Left cardiac atrium (tissue), 4 donors: Measurements from ENCODE around the gene DOCK2. TPM values are rescaled to one million over a fixed set of nuclear protein-coding genes. Genes with fewer than 3 reads are reported as not detected.

Experiments
- ATAC-seq, 2 donors: fragments of 200-7000 bp; cut with Tn5 transposase; one replicate each; pipeline ENCODE4 v1.9.1; 2020; ENCODE audit warnings: mild to moderate bottlenecking in 2 of 2, moderate library complexity in 2 of 2
- DNase-seq: peaks from one replicate; pipeline ENCODE4 v3.0.0-alpha.2; 2020
- intact Hi-C, 2 donors: fragments of 100-400 bp; cut with DNase I; formaldehyde crosslinking; loops; one replicate each; pipeline versions ENCODE4 v1.14.1 to v1.15.1; 2022 to 2023
- total RNA-seq, 2 donors: library from RNA; stranded (reverse); fragmentation: NEBNext Ultra II Directional; extraction: Animal tissue kit (Norgen Biotek cat#: 25700); gene quantifications; one replicate each; pipeline ENCODE4 v1.2.1, GENCODE V29; 2021
- donor health status: DM: no; HTN: yes; CAD: no.
- donor health status: DM: no; HTN: yes; CAD: no; lungs with severe emphysema.
- donor health status: DM: yes; HTN: yes; CAD: no.
- donor health status: Dilated cardiomyopathy.

The DOCK2 gene
- total RNA-seq, 2 donors from 2014 or later: 12.1 to 17.2 TPM

DNA sequence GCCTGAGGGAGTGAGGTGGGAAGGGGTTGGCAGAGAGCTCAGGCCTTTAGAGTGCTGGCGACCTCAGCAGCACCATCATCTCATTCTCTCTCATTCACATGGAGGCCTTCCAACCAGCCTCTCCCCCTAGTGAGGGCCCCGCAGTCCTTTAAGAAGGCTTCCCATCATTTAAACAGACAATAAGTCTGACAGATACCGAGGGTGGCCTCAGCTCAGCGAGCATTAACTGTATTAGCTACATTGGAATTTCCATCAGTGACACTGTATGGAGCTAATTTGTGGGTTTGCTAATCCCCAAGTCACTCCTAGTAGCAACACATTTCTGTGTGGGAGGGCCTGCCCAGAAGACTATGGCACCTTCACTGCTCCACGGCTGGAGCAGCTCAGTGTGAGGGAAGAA is 267.4 kb downstream of the DOCK2 start:
- intact Hi-C loops: no loop called here
- DNase-seq (no peak), ATAC-seq (no peak)

DNA sequence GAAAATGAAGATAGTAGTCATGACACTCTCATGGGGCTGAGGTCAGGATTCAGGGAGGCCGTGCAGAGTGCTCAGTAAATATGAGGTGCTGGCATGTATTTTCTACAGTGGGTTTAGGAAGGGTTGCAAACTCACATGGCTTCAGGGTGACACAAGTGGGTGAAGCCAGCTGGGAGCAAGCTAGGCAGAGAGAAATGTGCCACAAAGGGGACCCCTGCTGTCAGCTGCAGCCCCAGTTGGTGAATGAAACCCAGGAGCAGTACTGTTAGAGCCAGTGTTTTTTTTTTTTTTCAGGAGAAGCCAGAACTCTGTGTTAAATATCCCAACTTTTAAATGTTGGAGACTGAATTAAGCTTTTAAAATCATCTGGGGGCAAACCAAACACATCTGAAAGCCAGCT is 267.9 kb downstream of the DOCK2 start:
- DNase-seq (no peak), ATAC-seq (no peak)
- intact Hi-C loops: no loop called here

DNA sequence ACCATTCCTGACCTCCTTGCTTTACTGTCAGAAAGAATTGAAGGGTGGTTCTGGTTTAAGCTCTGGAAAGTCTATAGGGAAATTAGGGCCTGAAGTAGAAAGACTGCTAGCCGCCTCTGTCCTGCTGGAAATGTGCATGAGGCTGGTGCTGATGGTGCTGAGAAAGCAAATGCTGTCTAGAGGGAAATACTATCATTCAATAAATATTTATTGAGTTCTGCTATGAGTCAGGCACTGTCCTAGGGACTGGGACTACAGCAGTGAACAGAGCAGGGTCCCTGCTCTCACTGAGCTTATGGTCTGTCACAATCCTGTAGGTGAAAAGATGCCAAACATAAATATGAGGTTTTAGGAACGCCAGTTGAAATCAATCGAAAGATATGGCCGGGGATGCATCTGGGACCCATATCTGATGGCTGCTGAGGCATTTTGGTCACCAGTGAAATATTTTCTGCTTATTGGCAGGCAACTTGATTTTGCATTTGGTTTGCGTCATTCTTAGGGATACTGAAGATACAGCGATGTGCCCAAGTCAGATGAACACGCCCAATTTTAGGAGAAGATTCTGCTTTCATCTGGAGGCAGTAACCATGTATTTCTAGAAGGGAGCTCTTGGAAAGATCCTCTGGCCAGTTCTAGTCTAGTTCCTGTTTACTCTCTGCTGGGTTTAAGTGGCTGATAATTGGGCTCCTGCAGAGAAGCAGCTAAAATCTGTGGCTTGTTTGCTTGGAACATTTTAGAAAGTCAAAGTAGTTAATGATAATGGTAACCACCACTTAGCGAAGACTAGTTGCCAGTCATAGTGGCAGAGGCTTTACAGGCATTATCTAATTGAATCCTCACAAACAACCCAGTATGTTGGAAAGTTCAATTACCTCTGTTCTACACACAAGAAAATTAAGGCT is 269.9 kb downstream of the DOCK2 start:
- DNase-seq (no peak), ATAC-seq (no peak)
- intact Hi-C loops: no loop called here

DNA sequence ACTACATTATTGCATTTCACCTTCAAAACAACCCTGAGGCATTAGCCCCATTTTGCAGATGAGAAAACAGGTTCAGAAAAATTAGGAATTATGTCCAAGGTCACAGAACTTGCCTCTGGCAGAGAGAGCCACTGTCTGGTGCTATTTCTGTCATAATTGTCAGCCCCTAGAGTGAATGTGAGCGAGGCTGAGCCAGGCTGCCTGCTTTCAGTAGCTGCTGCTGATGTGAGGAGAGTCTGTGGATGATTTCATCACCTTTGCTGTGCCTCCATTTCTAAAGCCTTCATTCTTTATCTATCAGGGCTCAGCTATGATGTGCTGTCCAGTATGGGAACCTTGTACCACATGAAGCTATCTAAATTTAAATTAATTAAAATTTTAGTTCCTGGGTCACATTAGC is 271.8 kb downstream of the DOCK2 start:
- DNase-seq (no peak), ATAC-seq (no peak)
- intact Hi-C loops: no loop called here

DNA sequence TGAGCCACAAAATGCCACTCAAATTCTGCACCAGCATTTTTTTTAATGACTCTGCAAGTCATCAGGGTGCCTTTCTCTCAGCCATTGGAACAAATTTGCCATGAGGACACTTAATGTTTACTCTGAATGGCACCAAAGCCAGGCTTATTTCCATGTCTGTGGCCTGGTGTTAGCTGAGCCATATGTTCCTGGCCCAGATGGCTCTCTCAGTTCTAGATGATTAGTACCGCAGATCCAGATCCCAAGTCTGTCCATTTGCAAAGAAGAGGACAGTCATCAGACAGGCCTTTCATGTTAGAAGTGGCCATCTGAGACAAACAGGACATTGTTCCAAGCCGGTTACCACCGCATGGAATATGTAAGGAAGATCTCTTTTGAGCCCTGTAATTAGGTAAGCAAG is 272.9 kb downstream of the DOCK2 start:
- ATAC-seq: no peak
- no peak for DNase-seq
- intact Hi-C loops: no loop called here

DNA sequence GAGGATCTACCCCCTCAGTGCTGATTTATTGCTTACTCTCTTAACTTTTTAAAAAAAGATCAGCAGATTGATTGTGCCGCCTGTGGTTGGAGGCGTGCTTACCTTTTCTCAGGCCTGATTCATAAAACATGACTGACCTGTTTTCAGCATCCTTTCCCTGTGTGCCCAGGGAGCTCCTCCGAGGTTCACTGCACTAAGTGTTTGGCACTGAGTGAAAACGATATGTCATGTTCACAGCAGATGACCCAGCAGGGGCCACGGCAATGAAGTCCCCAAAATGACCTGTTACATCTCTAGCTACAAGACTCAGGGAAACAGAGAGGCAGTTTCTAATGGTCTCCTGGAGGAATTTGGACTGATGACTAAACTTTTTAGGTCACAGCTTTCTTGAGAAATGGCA is 273.3 kb downstream of the DOCK2 start:
- no peak for DNase-seq
- no peak for ATAC-seq
- intact Hi-C loops: no loop called here

DNA sequence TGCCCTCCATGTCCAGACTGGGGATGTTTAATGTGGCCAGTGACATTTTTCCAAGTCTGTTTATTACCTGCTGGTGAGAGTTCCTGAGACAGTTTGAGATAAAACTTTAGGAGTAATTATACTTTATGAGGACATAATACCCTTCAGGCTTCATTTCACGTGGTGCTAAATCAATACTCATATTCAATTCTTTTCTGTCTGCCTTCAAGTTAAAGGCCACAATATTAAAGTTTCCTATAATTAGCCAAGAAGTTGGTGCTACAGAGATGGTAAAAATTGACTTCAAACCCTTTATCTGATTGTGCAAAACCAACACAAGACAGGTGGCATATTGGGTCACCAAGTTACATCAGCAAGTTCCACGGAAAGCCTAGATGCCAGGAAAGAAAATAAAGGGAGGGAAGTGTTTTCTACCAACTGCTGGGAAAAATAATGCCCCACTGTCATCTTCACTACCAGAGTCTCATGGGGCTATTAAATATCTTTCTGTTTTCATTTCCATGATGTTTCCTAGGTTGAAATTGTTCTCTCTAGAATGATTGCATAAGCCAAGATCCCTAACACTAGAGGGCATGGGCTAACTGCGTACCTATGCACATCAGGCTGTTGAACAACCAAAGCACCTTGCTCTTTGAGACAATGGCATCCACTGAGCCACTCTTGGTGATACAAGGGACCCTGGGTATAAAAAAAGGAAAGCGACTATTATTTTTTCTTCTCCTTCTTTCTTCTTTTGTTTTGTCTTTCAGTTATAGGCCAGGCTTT is 274.6 kb downstream of the DOCK2 start:
- intact Hi-C loops: no loop called here
- ATAC-seq (no peak), DNase-seq (no peak)

DNA sequence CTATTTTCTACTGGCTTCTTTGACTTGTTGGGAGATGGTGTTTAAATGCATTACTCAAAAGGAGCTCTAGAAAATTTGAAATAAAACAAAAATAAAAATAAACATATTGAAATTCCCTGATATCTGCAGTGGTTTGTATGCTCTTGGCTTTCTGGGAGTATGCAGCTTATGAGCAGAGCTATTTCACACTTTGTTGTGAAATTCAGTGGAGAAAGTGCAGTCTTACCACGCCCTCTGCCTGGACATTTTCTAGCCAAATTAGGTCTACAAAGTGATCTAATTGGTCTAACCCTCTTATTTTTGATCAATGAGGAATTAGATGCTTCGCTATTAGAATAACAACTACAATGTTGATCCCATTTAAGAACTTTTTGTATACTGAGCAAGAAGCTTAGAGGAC is 276.4 kb downstream of the DOCK2 start:
- intact Hi-C loops: no loop called here
- ATAC-seq (peak in 1 of 2 donors; percentile 56), DNase-seq (no peak)

DNA sequence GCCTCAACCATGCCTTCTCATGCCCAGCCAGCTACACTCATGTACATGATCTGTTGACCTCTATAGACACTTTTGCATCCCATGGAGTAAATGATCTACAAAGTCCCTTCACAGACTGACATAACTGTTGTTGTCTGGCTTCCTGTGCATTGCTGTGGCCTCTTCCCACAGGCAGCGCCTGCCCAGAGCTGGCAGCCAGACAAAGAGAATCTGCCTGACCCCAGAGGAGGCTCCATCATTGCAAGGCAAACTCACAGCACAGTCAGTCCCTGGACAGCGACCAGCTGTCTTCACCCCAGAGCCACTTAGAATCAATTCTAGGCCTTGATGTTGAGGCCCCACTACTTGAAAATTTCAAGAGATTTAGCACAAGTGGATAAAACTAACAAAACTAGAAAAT is 277.7 kb downstream of the DOCK2 start:
- intact Hi-C loops: no loop called here
- DNase-seq (peak; percentile 31), ATAC-seq (peak; percentile 60 to 71)

DNA sequence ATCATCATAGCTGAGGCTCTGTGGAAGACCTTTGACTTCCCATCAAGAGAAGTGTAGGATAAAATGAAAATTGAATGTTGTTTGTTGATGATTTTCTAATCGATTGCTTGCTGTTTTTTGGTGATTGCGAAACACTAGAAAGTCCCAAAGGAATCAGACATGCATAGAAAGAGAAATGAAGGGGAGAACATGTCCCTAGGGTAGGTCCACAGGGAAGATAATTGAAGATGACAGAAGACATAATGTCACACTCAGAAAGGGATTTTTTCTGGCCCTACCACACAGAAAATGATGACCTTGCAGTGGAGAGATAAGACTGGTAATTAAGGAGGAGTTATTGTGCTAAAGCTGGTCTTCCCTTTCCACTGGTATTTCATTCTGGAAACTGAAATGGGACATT is 280.4 kb downstream of the DOCK2 start:
- intact Hi-C loops: no loop called here
- DNase-seq (no peak), ATAC-seq (no peak)

DNA sequence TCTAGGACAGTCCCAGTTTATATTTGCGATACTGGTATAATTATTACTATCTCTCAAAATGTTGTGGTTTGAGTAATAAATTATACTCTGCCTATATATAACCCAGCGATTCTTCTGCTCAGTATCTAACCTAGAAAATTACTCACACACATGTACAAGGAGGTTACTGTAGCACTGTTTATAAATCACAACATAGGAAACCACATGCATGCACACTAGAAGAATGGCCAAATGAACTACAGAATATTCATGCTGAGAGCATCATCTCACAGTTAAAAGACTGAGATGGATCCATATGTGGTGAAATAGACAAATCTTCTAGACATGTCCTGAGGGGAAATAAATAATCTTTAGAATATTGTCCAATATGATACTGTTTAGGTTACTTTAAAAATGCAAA is 281.2 kb downstream of the DOCK2 start:
- intact Hi-C loops: no loop called here
- no peak for ATAC-seq
- DNase-seq: no peak

DNA sequence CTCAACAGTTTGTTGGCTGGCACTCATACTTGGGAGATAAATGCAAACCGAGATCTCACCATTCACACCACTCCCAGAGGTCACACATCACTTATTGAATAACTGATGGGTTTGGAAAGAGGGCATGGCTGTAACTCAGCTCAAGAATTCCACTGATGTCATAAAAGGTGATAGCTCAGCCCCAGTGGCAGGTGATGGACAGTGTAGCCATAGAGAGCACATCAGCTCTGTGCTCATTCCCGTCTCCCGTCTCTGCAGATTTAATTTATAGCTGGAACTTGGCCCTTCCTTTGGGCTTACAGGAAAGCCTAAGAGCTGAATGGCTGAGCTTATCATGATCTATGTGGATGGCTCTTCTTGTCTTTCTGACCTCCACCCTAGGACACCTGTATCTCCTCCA is 283.4 kb downstream of the DOCK2 start:
- intact Hi-C loops: no loop called here
- ATAC-seq: peak in 1 of 2 donors; percentile 85
- no peak for DNase-seq

DNA sequence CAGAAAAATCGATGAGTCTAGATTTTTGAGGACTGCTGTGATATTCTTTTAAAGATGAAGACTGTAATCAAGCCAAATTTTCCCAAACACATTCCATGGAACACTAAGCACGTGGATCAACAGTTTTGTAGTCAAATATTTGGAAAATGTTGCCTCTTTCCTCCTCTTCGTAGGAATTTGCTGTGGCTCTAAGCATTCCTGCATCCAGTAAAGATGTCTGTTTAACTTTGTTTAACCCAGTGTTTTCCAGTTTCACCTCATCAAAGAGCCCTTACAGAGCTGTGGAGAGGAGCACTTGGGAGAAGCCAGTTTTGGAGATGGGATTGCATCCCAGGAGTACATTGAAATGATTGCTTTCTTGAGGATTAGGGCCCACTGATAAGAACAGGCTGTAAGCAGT is 284.3 kb downstream of the DOCK2 start:
- ATAC-seq: no peak
- intact Hi-C loops: no loop called here
- DNase-seq: no peak

DNA sequence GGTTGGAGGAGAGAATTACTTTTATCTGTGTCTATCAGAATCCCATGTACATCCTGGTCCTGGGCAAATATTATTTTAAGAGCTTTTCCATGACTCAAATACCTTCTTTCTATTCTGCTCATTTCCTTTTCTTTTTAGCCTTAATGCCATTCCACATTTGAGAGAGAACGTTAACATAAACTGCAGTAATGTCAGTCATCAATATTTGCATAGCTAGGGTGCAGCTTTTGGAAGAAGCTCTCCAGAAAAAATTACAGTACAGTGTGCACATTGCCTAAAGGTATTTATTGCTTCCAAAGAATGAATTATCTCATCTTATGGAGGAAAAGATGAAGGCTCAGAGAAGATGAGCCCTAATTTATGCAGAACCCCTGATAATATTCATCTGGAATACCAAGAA is 284.9 kb downstream of the DOCK2 start:
- intact Hi-C loops: no loop called here
- no peak for DNase-seq
- no peak for ATAC-seq

DNA sequence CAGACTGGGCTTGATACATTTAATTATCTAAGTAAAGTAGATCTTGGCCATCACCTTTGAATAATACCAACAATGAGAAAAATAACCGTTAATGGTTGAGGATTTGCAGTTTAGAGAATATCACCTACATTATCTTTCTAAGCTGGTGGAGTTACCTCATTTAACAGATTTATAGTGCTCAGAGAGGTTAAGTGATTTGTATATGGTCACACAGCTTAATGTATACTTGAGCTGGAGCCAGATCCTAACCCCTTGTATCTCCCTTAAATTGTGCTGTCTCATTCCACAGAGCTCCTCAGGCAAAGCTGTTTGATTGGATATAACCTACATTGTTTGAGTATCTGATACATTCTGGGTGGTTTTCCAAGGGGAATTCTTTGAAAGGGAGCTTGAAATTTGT is 285.4 kb downstream of the DOCK2 start:
- ATAC-seq: no peak
- intact Hi-C loops: no loop called here
- no peak for DNase-seq

DNA sequence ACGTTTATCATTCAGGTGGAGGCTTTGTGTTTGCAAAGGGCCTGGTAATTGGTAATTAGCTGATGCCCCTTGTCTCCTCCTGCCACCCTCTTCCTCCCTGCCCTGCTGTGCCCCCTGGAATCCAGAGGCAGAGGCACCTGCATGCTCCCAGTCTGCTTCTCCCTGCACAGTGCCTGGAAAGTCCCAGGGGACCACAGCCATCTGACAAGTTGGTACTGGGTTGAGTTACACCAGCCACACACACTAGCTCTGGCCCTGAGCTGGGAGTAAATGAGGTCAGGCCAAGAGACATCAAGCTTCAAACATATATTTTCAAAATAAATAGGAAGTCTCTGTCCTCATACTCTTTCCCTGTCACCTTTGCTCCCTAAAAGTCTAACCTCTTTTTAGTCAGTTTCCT is 286.9 kb downstream of the DOCK2 start:
- intact Hi-C loops: no loop called here
- peak in 1 of 2 donors; percentile 47 for ATAC-seq
- no peak for DNase-seq

DNA sequence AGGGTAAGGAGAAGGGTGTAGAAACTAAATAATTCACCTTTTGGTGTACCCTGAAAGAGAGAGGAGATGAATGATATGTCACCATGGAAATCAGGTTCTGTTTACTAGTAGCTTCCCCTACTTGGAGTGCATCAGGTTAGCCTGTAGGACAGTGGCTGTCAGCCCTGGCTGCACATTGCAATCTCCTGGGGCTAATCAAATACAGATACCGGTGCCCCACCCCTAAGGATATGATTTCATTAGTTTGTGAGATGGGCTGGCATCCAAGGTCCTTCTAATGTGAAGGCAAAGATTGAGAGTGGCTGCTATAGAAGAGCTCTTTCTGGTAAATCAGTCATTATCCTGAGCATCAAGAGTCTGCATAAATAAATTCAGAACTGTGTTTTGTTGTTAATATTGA is 296.1 kb downstream of the DOCK2 start:
- intact Hi-C loops: no loop called here
- DNase-seq: no peak
- no peak for ATAC-seq

DNA sequence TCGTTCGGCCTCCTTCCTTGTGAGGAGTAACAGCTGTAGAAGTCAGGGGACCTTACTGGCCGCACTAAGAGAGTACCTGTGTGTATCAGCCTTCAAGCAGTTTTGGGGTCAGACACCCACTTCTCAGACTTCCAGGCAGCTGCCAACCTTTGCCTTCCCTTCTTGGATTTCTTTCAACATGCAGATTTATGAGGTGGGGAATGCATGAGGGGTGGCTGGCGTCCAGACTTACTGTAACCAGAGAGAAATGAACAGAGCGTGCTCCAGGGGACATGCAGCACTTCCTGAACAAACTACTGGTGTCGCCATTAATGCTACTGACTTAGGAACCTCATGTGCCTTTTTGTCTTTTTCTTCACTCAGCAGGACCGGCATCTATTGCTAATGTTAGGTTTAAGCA is 296.5 kb downstream of the DOCK2 start:
- intact Hi-C loops: no loop called here
- DNase-seq (no peak), ATAC-seq (no peak)

DNA sequence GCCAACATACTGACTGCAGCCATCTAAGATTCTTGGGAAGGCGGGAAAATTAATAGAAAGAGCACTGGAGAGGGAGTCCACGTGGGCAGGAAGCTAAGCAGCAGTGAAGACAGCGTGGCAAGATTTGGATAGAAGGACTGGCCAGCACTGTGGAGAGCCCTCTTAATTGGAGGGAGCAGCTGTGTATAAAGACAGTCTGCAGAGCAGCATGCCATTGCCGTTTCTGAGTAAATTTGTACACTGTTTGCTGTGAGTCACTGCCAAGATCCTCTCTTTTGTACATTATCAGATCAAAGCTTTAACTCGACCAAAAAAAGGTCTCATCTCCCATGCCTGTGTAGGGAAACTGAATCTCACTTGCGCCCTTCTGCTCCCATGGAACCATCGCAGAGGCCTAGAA is 297.9 kb downstream of the DOCK2 start:
- intact Hi-C loops: no loop called here
- ATAC-seq (no peak), DNase-seq (no peak)

DNA sequence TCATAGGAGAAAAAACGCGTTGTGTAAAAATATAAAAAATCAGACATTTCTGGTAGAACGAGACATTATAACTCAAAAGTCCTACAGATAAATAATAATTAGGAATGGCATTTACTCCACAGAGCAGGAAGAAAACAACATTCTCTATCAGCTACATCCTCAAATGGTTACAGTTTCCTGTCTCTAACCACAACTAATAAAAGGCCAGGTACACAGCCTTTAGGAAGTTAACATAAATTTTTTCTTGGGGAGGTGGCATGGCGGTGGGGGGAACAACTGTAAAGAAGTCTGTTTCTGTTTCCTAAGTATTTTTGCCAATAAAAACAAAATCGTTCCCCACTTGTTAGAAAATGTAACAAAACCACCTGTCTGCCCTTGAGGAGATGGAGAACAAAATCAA is 298.7 kb downstream of the DOCK2 start:
- DNase-seq (no peak), ATAC-seq (no peak)
- intact Hi-C loops: no loop called here

DNA sequence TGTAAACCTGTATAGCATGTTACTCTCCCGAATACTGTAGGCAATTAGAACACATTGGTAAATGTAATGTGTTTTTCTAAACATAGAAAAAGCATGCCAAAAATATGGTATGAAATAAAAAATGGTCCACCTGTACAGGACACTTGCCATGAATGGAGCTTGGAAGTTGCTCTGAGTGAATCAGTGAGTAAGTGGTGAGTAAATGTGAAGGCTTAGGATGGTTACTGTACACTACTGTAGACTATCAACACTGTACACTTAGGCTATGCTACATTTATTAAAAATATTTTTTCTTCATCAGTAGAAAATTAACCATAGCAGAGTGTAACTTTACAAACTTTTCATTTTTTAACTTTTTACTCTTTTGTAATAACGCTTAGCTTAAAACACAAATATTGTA is 301.4 kb downstream of the DOCK2 start:
- DNase-seq: no peak
- intact Hi-C loops: no loop called here
- no peak for ATAC-seq
